PC-9 (cell line): Measurements from ENCODE around the gene ARSK. TPM values are rescaled to one million over a fixed set of nuclear protein-coding genes. Genes with fewer than 3 reads are reported as not detected.

Experiments used
- BruUV-seq: library from RNA; stranded (reverse); fragments of 400-500 nt; replicated peaks from 2 replicates; lab custom pipeline; 2021; lab: Mats Ljungman, UMichigan
- CTCF ChIA-PET: fragments of 300-600 bp; sonication (Branson Sonifier 250); formaldehyde crosslinking; loops from one replicate; lab custom pipeline; 2022; ENCODE audit warnings: antibody characterized with exemption; lab: Charles Lee
- POLR2A ChIA-PET: fragments of 300-600 bp; sonication (Branson Sonifier 250); formaldehyde crosslinking; loops from one replicate; lab custom pipeline; 2022; ENCODE audit warnings: antibody characterized with exemption; ENCODE audit not compliant: unreplicated experiment; lab: Charles Lee
- DNase-seq, 2 experiments: peaks; one replicate each; pipeline versions ENCODE4 v3.0.0 to v3.0.0-alpha.2; 2015 to 2022; ENCODE audit warnings: mixed read lengths in 1 of 2
- H2AFZ ChIP-seq: fragments of 200-600 bp; sonication (generic); 2 replicates; pipeline ENCODE4 v1.8.1; 2017; ENCODE audit warnings: antibody characterized with exemption
- H3F3A ChIP-seq: fragments of 200-600 bp; sonication (generic); 2 replicates; pipeline ENCODE4 v1.8.1; 2017; ENCODE audit warnings: antibody characterized with exemption, mild to moderate bottlenecking, low read depth; ENCODE audit not compliant: insufficient read depth
- H3K27ac ChIP-seq: fragments of 200-600 bp; sonication (generic); 2 replicates; pipeline ENCODE4 v1.6.1; 2016; ENCODE audit warnings: mixed run types
- H3K27me3 ChIP-seq: fragments of 200-600 bp; sonication (generic); 2 replicates; pipeline ENCODE4 v1.6.1; 2016; ENCODE audit warnings: low read depth, mixed run types; ENCODE audit not compliant: insufficient read depth
- H3K36me3 ChIP-seq: fragments of 200-600 bp; sonication (generic); 2 replicates; pipeline ENCODE4 v1.6.1; 2016; ENCODE audit warnings: low read depth, mixed run types
- H3K4me1 ChIP-seq: fragments of 200-600 bp; sonication (generic); replicated peaks from 2 replicates; pipeline ENCODE4 v1.6.1; 2016; ENCODE audit warnings: mixed run types; ENCODE audit not compliant: insufficient read depth
- H3K4me2 ChIP-seq: fragments of 200-600 bp; sonication (generic); 2 replicates; pipeline ENCODE4 v1.6.1; 2017; ENCODE audit warnings: mixed run types
- H3K4me3 ChIP-seq: fragments of 200-600 bp; sonication (generic); 2 replicates; pipeline ENCODE4 v1.6.1; 2016; ENCODE audit warnings: mixed run types
- H3K79me2 ChIP-seq: fragments of 200-600 bp; sonication (generic); 2 replicates; pipeline ENCODE4 v1.6.1; 2017; ENCODE audit warnings: low read depth, mixed run types
- H3K9me2 ChIP-seq: fragments of 200-600 bp; sonication (generic); 2 replicates; pipeline ENCODE4 v1.8.1; 2017; ENCODE audit warnings: mild to moderate bottlenecking; ENCODE audit not compliant: insufficient read depth
- H3K9me3 ChIP-seq: fragments of 200-600 bp; sonication (generic); 2 replicates; pipeline ENCODE4 v1.8.1; 2016; ENCODE audit warnings: low read depth; ENCODE audit not compliant: insufficient read depth
- H4K20me1 ChIP-seq: fragments of 200-600 bp; sonication (generic); 2 replicates; pipeline ENCODE4 v1.8.1; 2017; ENCODE audit not compliant: insufficient read depth
- CTCF ChIP-seq: fragments of 200-600 bp; sonication (generic); conservative IDR thresholded peaks from 2 replicates; pipeline ENCODE4 v1.6.1; 2017; ENCODE audit warnings: mixed run types, antibody characterized with exemption, mild to moderate bottlenecking, moderate library complexity
- EZH2 ChIP-seq: fragments of 200-600 bp; sonication (generic); IDR thresholded peaks from 2 replicates; pipeline ENCODE4 v1.8.0; 2017; ENCODE audit warnings: antibody characterized with exemption, low read depth
- intact Hi-C: fragments of 100-400 bp; cut with micrococcal nuclease; formaldehyde crosslinking; loops from one replicate; pipeline ENCODE4 v1.10.0; 2022; ENCODE audit not compliant: unreplicated experiment
- total RNA-seq: library from RNA; stranded (reverse); gene quantifications from 2 replicates; pipeline ENCODE4 v1.2.3, GENCODE V29; 2021

The ARSK gene
- total RNA-seq, 1 experiment from 2014 or later, result 5.8 TPM

GRCh38 chr5:95619514-95620029 is 64.7 kb downstream of the ARSK start:
- ChIA-PET POLR2A (no interaction called here), CTCF (no interaction called here)
- Histone ChIP-seq H3K4me2 (peak overlapping the region; percentile 81), H3K36me3 (no peaks in the 10 kb centered on the region), H3K27ac (no peak overlapping the region), H3K79me2 (no peaks in the 10 kb centered on the region), H3K27me3 (peaks cover 13% of the 10 kb centered on the region; the same call in 1 of the 2 replicates), H3K9me2 (no peaks in the 10 kb centered on the region), H3F3A (0 out of 2 replicates have a peak, but pooled peaks cover 3% of the 10 kb centered on the region), H4K20me1 (no peaks in the 10 kb centered on the region), H2AFZ (no peak overlapping the region; the same call in 1 of the 2 replicates), H3K4me3 (peak overlapping the region; percentile 60; the same call in 1 of the 2 replicates), H3K4me1 (0 out of 2 replicates have a peak, but pooled peaks cover 4% of the 10 kb centered on the region), H3K9me3 (0 out of 2 replicates have a peak, but pooled peaks cover 5% of the 10 kb centered on the region)
- TF ChIP-seq EZH2 (no peak), CTCF (no peak)
- no peak for DNase-seq
- intact Hi-C loops, result loop anchor here (10.0 kb wide), 1 partner anchor 335 kb away; the partner anchor contains the start of gene MCTP1
- no TSS peak for BruUV-seq

DNA sequence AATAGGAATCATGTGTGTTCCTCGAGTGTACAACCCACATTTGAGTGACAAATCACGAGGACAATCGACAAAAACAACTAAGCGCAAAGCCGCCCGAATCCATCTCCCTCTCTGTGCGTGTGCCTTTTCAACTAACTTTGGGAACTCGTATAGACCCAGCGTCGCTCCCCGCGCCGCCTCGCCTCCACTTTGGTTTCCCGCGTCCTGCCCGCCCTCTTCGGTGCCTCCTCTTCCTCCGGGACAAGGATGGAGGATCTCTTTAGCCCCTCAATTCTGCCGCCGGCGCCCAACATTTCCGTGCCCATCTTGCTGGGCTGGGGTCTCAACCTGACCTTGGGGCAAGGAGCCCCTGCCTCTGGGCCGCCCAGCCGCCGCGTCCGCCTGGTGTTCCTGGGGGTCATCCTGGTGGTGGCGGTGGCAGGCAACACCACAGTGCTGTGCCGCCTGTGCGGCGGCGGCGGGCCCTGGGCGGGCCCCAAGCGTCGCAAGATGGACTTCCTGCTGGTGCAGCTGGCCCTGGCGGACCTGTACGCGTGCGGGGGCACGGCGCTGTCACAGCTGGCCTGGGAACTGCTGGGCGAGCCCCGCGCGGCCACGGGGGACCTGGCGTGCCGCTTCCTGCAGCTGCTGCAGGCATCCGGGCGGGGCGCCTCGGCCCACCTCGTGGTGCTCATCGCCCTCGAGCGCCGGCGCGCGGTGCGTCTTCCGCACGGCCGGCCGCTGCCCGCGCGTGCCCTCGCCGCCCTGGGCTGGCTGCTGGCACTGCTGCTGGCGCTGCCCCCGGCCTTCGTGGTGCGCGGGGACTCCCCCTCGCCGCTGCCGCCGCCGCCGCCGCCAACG is 65.3 kb downstream of the ARSK start, which contains the start of gene GPR150:
GPR150 (plus strand) TSS at position 58 of the 840 bp plus-strand sequence; CDS start at position 247, 189 bp downstream.
- no TSS peak for BruUV-seq
- H3K27me3 ChIP-seq, result peaks cover 13% of the 10 kb centered on the region; the same call in 1 of the 2 replicates
- H3K9me3 ChIP-seq, result no peaks in the 10 kb centered on the region
- H3K4me1 ChIP-seq, result 0 out of 2 replicates have a peak, but pooled peaks cover 4% of the 10 kb centered on the region
- DNase-seq, result peak; percentile 27 to 39
- peak within 1 kb of the TSS; percentile 60 for H3K4me3 ChIP-seq
- ChIA-PET CTCF (no interaction called here), POLR2A (no interaction called here)
- peak within 1 kb of the TSS; percentile 81 for H3K4me2 ChIP-seq
- H3K9me2 ChIP-seq, result no peaks in the 10 kb centered on the region
- 0 out of 2 replicates have a peak, but pooled peaks cover 3% of the 10 kb centered on the region for H3F3A ChIP-seq
- H2AFZ ChIP-seq, result peak within 1 kb of the TSS; percentile 82
- no peak within 1 kb of the TSS for H3K27ac ChIP-seq
- no peaks in the 10 kb centered on the region for H3K36me3 ChIP-seq
- intact Hi-C loops, result no loop called here
- no peaks in the 10 kb centered on the region for H3K79me2 ChIP-seq
- TF ChIP-seq CTCF (no peak; the same call in 1 of the 2 replicates), EZH2 (no peak)
- H4K20me1 ChIP-seq, result no peaks in the 10 kb centered on the region
